ENCODE measurements around the gene OR2B6. TPM values are rescaled to one million over a fixed set of nuclear protein-coding genes. Genes with fewer than 3 reads are reported as not detected.

Gene OR2B6
- total RNA-seq, 4 donors from 2014 or later, result not detected

DNA sequence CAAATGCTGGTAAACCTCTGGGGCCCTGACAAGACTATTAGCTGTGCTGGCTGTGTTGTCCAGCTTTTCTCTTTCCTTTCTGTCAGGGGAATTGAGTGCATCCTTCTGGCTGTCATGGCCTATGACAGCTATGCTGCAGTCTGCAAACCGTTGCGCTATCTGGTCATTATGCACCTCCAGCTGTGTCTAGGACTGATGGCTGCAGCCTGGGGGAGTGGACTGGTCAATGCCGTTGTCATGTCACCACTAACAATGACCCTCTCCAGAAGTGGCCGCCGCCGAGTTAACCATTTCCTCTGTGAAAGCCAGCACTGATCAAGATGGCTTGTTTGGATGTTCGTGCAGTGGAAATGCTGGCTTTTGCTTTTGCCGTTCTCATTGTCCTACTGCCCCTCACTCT, 20.3 kb downstream of the OR2B6 start:
- intact Hi-C loops (cut with DNase I; ENCODE audit: low total_unique reads), result no loop called here
- H3K4me1 ChIP-seq, result no peaks in the 10 kb centered on the region
- no peak overlapping the region for H3K27ac ChIP-seq
- H3K4me3 ChIP-seq, result no peak overlapping the region
- TF ChIP-seq, protein P1, sequence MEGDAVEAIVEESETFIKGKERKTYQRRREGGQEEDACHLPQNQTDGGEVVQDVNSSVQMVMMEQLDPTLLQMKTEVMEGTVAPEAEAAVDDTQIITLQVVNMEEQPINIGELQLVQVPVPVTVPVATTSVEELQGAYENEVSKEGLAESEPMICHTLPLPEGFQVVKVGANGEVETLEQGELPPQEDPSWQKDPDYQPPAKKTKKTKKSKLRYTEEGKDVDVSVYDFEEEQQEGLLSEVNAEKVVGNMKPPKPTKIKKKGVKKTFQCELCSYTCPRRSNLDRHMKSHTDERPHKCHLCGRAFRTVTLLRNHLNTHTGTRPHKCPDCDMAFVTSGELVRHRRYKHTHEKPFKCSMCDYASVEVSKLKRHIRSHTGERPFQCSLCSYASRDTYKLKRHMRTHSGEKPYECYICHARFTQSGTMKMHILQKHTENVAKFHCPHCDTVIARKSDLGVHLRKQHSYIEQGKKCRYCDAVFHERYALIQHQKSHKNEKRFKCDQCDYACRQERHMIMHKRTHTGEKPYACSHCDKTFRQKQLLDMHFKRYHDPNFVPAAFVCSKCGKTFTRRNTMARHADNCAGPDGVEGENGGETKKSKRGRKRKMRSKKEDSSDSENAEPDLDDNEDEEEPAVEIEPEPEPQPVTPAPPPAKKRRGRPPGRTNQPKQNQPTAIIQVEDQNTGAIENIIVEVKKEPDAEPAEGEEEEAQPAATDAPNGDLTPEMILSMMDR (IDR thresholded peaks at IDR 0.05), result no peak
- TF ChIP-seq POLR2A (IDR thresholded peaks at IDR 0.05), result no peak
- no peaks in the 10 kb centered on the region for H3K9me3 ChIP-seq
- no peaks in the 10 kb centered on the region for H3K36me3 ChIP-seq
- H3K27me3 ChIP-seq, result no peaks in the 10 kb centered on the region
- no peak for DNase-seq

DNA sequence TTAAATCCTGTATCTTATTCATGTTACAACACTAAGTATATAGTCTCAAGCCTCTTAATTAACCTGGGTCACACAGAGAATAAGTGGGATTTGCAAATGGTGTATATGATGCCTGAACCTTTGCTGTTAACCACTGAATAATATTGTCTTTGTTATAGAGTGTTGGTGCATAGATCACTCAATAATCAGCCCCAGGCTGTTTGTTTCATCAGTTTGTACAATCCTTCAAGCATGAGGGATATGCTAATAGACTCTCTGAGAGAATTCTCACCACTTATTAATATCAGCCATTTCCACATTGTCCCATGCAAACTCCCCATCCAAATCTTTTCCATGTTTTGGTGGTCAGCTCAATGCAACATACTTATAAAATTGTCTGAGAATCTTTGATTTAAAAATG, 21.7 kb downstream of the OR2B6 start:
- H3K36me3 ChIP-seq, result no peaks in the 10 kb centered on the region
- H3K4me3 ChIP-seq, result no peak overlapping the region
- no peaks in the 10 kb centered on the region for H3K4me1 ChIP-seq
- H3K27ac ChIP-seq, result no peak overlapping the region
- no peaks in the 10 kb centered on the region for H3K27me3 ChIP-seq
- no peak for TF ChIP-seq POLR2A (IDR thresholded peaks at IDR 0.05)
- TF ChIP-seq, protein P1 (IDR thresholded peaks at IDR 0.05), result no peak
- H3K9me3 ChIP-seq, result no peaks in the 10 kb centered on the region
- no peak for DNase-seq
- intact Hi-C loops (cut with DNase I; ENCODE audit: low total_unique reads), result no loop called here

DNA sequence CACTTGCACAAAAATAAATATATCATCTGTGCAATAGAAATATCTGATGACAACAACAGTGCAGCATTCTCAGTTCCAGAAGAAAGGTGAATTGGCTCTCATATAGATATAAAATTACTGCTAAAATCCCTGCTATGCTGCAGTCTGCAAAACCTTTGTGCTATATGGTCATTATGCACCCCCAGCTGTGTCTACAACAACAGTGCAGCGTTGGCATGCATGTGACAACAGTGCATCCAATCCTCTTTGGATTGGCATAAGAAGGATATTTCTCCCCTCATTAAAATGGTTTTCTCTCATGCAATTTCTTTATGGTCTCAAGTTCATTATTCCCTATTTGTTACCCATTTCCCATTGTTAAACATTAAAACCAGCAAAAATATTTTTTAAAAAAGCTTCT, 23.1 kb downstream of the OR2B6 start:
- Histone ChIP-seq H3K4me1 (no peaks in the 10 kb centered on the region), H3K4me3 (no peak overlapping the region), H3K27ac (no peak overlapping the region), H3K36me3 (no peaks in the 10 kb centered on the region), H3K27me3 (no peaks in the 10 kb centered on the region), H3K9me3 (no peaks in the 10 kb centered on the region)
- TF ChIP-seq, protein P1 (IDR thresholded peaks at IDR 0.05), result no peak
- no peak for TF ChIP-seq POLR2A (IDR thresholded peaks at IDR 0.05)
- intact Hi-C loops (cut with DNase I; ENCODE audit: low total_unique reads), result no loop called here
- no peak for DNase-seq

DNA sequence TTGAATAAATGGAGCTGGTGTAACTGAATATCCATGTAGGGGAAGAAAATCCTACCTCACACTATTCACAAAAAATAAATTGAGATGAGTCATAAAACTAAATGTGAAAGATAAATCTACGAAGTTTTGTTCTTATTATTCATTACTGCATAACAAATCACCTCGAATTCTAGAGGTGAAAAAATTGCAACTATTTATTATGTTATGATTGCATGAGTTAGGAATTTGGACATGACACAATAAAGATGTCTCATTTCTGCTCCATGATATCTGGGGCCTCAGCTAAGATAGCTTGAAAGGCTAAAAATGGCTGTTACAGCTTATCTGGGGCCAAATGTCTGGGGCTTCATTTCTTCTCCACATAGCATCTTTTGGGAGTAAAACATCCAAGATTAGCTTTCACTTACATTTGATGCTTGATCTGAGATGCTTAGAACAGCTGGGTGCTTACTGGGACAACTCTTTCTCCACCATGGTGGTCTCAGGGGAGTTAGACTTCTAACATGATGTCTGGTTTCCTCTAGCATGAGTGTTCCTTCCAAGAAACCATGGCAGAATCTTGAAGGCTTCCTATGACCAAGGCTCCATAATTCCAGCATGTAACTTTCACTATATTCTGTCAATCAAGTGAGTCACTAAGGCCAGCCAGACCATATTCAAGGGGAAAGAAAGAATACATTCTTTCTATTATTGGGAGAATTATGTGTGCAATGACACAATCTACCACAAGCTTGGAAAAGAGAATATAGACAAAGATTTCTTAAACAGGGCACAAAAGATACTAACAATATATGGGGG, 30.1 kb downstream of the OR2B6 start:
- no peak overlapping the region for H3K4me3 ChIP-seq
- no peak for TF ChIP-seq POLR2A (IDR thresholded peaks at IDR 0.05)
- TF ChIP-seq, protein P1 (IDR thresholded peaks at IDR 0.05), result no peak
- no peak for DNase-seq
- no peaks in the 10 kb centered on the region for H3K4me1 ChIP-seq
- no peaks in the 10 kb centered on the region for H3K9me3 ChIP-seq
- H3K36me3 ChIP-seq, result no peaks in the 10 kb centered on the region
- no peaks in the 10 kb centered on the region for H3K27me3 ChIP-seq
- intact Hi-C loops (cut with DNase I; ENCODE audit: low total_unique reads), result no loop called here
- H3K27ac ChIP-seq, result no peak overlapping the region

DNA sequence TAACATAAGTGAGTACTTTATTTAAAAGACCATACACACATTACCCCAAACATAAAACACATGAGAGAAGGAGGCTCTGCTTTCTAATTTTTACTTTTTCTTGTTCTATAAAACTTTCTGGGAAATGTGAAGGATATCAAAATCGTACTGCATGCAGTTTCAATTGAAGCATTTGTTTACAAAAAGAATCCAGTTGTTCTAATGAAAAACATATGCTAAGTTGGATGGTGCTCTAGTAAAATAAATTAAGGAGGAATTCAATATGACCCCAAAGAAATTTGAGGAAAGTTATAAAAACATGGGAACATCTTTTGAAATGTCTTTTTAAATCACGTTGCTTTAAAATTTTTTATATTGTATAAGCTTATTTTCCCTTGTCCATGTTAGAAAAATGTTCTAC, 37.6 kb downstream of the OR2B6 start:
- intact Hi-C loops (cut with DNase I; ENCODE audit: low total_unique reads), result no loop called here
- no peaks in the 10 kb centered on the region for H3K4me1 ChIP-seq
- no peak overlapping the region for H3K27ac ChIP-seq
- no peak overlapping the region for H3K4me3 ChIP-seq
- DNase-seq, result no peak
- no peaks in the 10 kb centered on the region for H3K9me3 ChIP-seq
- no peaks in the 10 kb centered on the region for H3K27me3 ChIP-seq
- TF ChIP-seq, protein P1 (IDR thresholded peaks at IDR 0.05), result no peak
- no peak for TF ChIP-seq POLR2A (IDR thresholded peaks at IDR 0.05)
- no peaks in the 10 kb centered on the region for H3K36me3 ChIP-seq
